NCI-H69 (cell line): ENCODE measurements around the gene C9orf57.
"Not testable (repeated sequence)": the region's sequence is repeated elsewhere in the genome, so short reads cannot be mapped to it uniquely, and the experiment has no call there.

Experiments
- DNase-seq: peaks from one replicate; lab custom pipeline; 2025; lab: John Stamatoyannopoulos, UW

C9orf57 gene, protein sequence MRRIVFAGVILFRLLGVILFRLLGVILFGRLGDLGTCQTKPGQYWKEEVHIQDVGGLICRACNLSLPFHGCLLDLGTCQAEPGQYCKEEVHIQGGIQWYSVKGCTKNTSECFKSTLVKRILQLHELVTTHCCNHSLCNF

DNA sequence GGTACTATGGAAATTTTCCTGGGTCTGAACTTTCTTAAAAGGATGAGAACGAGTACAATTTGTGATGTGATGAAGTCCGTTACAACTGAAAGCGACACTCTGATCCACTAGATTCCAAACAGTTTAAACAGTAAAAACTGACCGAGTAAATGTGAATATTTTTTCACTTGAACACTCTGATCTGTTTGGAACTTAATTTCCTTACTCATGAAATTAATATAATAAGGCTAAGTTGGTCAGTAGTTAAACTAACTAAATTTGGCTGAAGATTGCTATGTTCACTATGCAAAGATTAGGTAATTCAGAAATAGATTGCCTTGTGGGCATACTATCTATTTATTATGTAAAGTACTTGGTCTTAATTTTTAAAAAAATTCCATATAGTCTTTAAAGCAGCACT is at the start of gene C9orf57:
C9orf57 (minus strand) TSS at position 101 of the 400 bp plus-strand sequence. CDS start 1,282 bp downstream, outside the sequence.
- no peak for DNase-seq

GRCh38 chr9:72102520-72102919 is 42.1 kb upstream of the C9orf57 start:
- DNase-seq: no peak

GRCh38 chr9:72095520-72095919 is 35.1 kb upstream of the C9orf57 start:
- not testable (repeated sequence) for DNase-seq

DNA sequence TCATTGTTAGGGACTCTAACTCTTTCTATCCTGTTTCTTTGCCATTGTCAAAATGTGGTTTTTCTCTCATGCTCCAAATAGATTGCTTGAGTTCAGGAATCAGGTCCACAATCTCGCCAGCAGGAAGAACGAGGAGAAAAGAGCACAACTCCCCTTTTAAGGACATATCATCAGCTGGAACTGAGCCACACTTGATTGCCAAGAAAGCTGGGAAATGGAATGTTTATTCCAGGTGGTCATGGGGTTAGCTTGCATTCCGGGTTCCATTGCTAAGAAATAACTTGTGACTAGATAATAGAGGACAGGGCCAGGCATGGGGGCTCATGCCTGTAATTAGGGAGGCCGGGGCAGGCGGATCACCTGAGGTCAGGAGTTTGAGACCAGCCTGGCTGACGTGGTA is 32.4 kb upstream of the C9orf57 start:
- no peak for DNase-seq

- DNase-seq: peak; percentile 33
These were observed 29.2 kb upstream of the C9orf57 start for GRCh38 chr9:72089451-72090130.

DNA sequence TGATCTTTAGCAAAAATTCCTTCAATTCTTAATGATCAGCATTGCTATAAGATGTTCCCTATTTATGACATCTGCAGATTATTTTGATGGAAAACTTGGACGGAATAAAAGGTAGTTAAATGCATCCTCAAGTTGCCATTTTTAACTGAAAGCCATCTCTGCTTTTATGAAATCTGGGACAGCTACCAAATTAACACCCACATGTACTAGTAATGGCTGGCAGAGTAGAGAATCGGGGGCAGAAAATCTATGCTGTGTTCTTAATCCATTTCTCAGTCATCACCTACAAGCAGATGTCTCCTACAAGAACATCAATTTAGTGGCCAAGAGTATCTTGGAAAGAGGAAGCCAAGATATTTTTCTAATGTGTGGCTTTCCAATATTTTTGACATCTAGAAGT is 22.1 kb upstream of the C9orf57 start:
- no peak for DNase-seq

DNA sequence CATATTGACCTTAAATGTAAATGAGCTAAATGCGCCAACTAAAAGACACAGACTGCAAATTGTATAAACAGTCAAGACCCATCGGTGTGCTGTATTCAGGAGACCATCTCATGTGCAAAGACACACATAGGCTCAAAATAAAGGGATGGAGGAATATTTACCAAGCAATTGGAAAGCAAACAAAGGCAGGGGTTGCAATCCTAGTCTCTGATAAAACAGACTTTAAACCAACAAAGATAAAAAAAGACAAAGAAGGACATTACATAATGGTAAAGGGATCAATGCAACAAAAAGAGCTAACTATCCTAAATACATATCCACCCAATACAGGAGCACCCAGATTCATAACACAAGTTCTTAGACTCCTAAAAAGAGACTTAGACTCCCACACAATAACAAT is 14.3 kb upstream of the C9orf57 start:
- DNase-seq: not testable (repeated sequence)

- no peak for DNase-seq
These were observed 4.7 kb upstream of the C9orf57 start for GRCh38 chr9:72065076-72065475.

GRCh38 chr9:72052122-72052521 is 8.3 kb downstream of the C9orf57 start:
- DNase-seq: no peak

GRCh38 chr9:72048850-72049249 is 11.6 kb downstream of the C9orf57 start:
- no peak for DNase-seq

- no peak for DNase-seq
These were observed 13.6 kb downstream of the C9orf57 start for GRCh38 chr9:72046630-72047456.

DNA sequence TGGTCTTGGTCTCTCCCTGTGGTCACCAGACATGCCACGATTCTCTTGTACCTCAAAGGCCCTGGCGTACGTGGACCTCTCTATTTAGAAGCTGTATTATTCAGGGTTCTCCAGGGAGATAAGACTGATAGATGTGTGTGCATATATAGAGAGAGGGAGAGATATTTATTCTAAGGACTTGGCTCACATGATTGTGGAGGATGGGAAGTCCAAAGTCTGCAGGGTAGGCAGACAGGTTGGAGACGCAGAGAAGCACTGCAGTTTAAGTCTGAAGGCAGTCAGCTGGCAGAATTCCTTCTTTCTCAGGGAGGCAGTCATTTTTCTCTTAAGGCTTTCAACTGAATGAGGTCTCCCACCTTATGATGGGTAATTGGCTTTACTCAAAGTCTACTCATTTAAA is 16.3 kb downstream of the C9orf57 start:
- no peak for DNase-seq

GRCh38 chr9:72043576-72043975 is 16.8 kb downstream of the C9orf57 start:
- peak; percentile 15 for DNase-seq

DNA sequence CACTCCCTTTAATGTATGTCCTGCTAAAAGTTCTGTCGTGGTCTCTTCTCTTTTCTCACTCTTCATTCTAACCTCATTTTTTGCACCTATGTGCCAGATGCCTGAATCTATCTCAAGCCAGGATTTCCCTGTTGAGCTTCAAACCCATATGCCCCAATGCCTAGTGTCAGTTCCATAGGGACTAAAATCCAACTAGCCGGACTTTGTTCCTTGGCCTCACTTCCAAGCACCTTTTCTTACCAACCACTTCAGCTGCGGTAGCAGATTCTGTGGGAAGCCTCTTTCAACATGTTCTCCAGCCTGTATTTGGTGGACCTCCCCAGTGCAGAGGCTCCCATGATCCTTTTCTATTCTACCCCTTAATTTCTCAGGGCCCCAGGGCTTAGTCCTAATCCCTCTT is 17.5 kb downstream of the C9orf57 start:
- no peak for DNase-seq

GRCh38 chr9:72041775-72042194 is 18.6 kb downstream of the C9orf57 start:
- peak; percentile 87 for DNase-seq

- no peak for DNase-seq
These were observed 19.0 kb downstream of the C9orf57 start for GRCh38 chr9:72041369-72041768.

- no peak for DNase-seq
These were observed 20.9 kb downstream of the C9orf57 start for GRCh38 chr9:72039532-72039931.

GRCh38 chr9:72038890-72039410 is 21.5 kb downstream of the C9orf57 start:
- peak; percentile 86 for DNase-seq

GRCh38 chr9:72038408-72038807 is 22.0 kb downstream of the C9orf57 start:
- DNase-seq: peak; percentile 97

DNA sequence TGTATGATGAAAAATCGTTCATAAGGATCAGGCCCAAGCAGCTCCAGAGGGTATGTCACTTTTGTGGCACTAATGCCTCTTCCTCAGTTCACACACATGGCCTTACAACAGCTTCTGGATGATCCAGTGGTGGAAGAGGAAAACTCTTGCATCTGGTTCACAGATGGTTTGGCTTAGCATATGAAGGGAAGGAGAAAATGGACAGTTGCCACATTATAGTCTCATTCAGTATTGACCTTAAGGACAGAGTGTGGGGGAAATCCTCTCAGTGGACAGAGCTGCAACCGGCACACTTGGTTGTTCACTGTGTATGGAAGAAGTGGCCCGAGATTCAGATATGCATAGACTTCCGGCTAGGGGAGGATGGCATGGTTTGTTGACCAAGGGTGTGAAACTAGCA is 22.8 kb downstream of the C9orf57 start:
- DNase-seq: no peak

GRCh38 chr9:72030767-72031166 is 29.6 kb downstream of the C9orf57 start:
- DNase-seq: no peak

GRCh38 chr9:72029986-72030385 is 30.4 kb downstream of the C9orf57 start:
- no peak for DNase-seq

DNA sequence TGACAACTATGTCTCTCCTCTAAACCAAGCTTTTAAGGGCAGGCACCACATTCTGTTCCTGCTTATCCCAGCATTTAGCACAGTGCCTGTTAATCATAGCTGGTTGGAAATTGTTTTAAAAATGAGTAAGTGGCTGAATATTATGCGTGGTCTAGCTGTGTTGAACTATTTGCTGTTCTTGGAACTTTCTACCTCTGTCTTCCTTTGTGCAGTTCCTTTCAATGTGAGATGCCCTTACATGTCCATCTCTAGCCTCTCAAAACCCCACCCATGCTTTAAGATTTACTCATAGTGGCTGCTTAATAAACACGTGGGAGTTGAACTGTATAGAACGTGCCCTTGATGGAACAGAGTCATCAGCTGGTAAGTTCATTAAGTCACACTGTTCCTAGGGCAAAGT is 34.5 kb downstream of the C9orf57 start:
- DNase-seq: peak; percentile 37
